NCI-H526 (cell line): ENCODE measurements around the gene LAMA1.

Experiments
- DNase-seq, 2 experiments: peaks; one replicate each; lab custom pipeline; 2025; lab: John Stamatoyannopoulos, UW

The LAMA1 gene

GRCh38 chr18:7056026-7056425 is 61.6 kb downstream of the LAMA1 start:
- DNase-seq = no peak

- DNase-seq = no peak
These were observed 67.6 kb downstream of the LAMA1 start for GRCh38 chr18:7049951-7050350.

GRCh38 chr18:7048081-7048480 is 69.5 kb downstream of the LAMA1 start:
- DNase-seq = no peak

- DNase-seq = no peak
These were observed 70.3 kb downstream of the LAMA1 start for GRCh38 chr18:7047336-7047735.

GRCh38 chr18:7038330-7038851 is 79.2 kb downstream of the LAMA1 start:
- peak in 1 of 2 experiments; percentile 19 for DNase-seq

- no peak for DNase-seq
These were observed 80.1 kb downstream of the LAMA1 start for GRCh38 chr18:7037470-7037869.

- DNase-seq = no peak
These were observed 81.8 kb downstream of the LAMA1 start for GRCh38 chr18:7035807-7036206.

GRCh38 chr18:7034924-7035323 is 82.7 kb downstream of the LAMA1 start:
- DNase-seq = no peak

GRCh38 chr18:7032537-7032936 is 85.1 kb downstream of the LAMA1 start:
- no peak for DNase-seq

- no peak for DNase-seq
These were observed 89.0 kb downstream of the LAMA1 start for GRCh38 chr18:7028625-7029024.

GRCh38 chr18:7025194-7025593 is 92.4 kb downstream of the LAMA1 start:
- DNase-seq = peak in 1 of 2 experiments; percentile 10

GRCh38 chr18:7023581-7023980 is 94.0 kb downstream of the LAMA1 start:
- DNase-seq = peak; percentile 41 to 69

- DNase-seq = no peak
These were observed 94.5 kb downstream of the LAMA1 start for GRCh38 chr18:7023063-7023580.

- peak; percentile 59 to 84 for DNase-seq
These were observed 95.4 kb downstream of the LAMA1 start for GRCh38 chr18:7021994-7022840.

- no peak for DNase-seq
These were observed 96.4 kb downstream of the LAMA1 start for GRCh38 chr18:7020995-7021777.

- DNase-seq = no peak
These were observed 100.6 kb downstream of the LAMA1 start for GRCh38 chr18:7017013-7017412.

GRCh38 chr18:7011142-7011541 is 106.5 kb downstream of the LAMA1 start:
- DNase-seq = no peak

- DNase-seq = no peak
These were observed 113.6 kb downstream of the LAMA1 start for GRCh38 chr18:7004009-7004408.

GRCh38 chr18:7002107-7002506 is 115.5 kb downstream of the LAMA1 start:
- no peak for DNase-seq

- DNase-seq = peak in 1 of 2 experiments; percentile 39
These were observed 117.0 kb downstream of the LAMA1 start for GRCh38 chr18:7000484-7001096.

GRCh38 chr18:6997808-6998207 is 119.8 kb downstream of the LAMA1 start:
- DNase-seq = no peak

- no peak for DNase-seq
These were observed 122.7 kb downstream of the LAMA1 start for GRCh38 chr18:6994771-6995430.
